ENCODE results near the gene NCOA7.
"Not testable (repeated sequence)": the region's sequence is repeated elsewhere in the genome, so short reads cannot be mapped to it uniquely, and the experiment has no call there.

- TF ChIP-seq CTCF, POLR2A (IDR thresholded peaks at IDR 0.05): not testable (repeated sequence)
Measured at GRCh38 chr6:125776107-125776826, 14.5 kb upstream of the NCOA7 start.

Measured in adrenal gland (tissue), 5 donors.